GM10248 (cell line): ENCODE data around the gene EHBP1L1.
"Not testable (repeated sequence)": the region's sequence is repeated elsewhere in the genome, so short reads cannot be mapped to it uniquely, and the experiment has no call there.

Experiments used
- CTCF ChIA-PET: fragments of 300-600 bp; sonication (Branson Sonifier 250); formaldehyde crosslinking; extraction: SDS; loops from one replicate; lab custom pipeline; 2021; ENCODE audit warnings: antibody characterized with exemption; lab: Yijun Ruan, JAX
- POLR2A ChIA-PET: fragments of 350-650 bp; sonication (Branson Sonifier 250); formaldehyde crosslinking; extraction: SDS; loops from one replicate; lab custom pipeline; 2020; ENCODE audit warnings: antibody characterized with exemption; lab: Yijun Ruan, JAX
- DNase-seq: peaks from one replicate; pipeline ENCODE4 v3.0.0; 2012; ENCODE audit errors: extremely low spot score
- CTCF ChIP-seq: IDR thresholded peaks from 2 replicates; pipeline ENCODE4 v1.5.1; 2012; ENCODE audit warnings: mild to moderate bottlenecking, low read depth; ENCODE audit errors: extremely low read depth, missing control alignments, control extremely low read depth

The EHBP1L1 gene

GRCh38 chr11:65634440-65634839, 58.6 kb downstream of the EHBP1L1 start:
- ChIA-PET CTCF (no interaction called here), POLR2A (no interaction called here)
- no peak for DNase-seq
- no peak for TF ChIP-seq CTCF

- no peak for DNase-seq
- no peak for TF ChIP-seq CTCF
- CTCF ChIA-PET: interaction anchor here (1.0 kb wide), 1 partner anchor 8 kb away, joined by 3 read pairs; no protein-coding TSS in a partner anchor
- POLR2A ChIA-PET: no interaction called here
Observed at GRCh38 chr11:65634905-65635731, 59.3 kb downstream of the EHBP1L1 start.

DNA sequence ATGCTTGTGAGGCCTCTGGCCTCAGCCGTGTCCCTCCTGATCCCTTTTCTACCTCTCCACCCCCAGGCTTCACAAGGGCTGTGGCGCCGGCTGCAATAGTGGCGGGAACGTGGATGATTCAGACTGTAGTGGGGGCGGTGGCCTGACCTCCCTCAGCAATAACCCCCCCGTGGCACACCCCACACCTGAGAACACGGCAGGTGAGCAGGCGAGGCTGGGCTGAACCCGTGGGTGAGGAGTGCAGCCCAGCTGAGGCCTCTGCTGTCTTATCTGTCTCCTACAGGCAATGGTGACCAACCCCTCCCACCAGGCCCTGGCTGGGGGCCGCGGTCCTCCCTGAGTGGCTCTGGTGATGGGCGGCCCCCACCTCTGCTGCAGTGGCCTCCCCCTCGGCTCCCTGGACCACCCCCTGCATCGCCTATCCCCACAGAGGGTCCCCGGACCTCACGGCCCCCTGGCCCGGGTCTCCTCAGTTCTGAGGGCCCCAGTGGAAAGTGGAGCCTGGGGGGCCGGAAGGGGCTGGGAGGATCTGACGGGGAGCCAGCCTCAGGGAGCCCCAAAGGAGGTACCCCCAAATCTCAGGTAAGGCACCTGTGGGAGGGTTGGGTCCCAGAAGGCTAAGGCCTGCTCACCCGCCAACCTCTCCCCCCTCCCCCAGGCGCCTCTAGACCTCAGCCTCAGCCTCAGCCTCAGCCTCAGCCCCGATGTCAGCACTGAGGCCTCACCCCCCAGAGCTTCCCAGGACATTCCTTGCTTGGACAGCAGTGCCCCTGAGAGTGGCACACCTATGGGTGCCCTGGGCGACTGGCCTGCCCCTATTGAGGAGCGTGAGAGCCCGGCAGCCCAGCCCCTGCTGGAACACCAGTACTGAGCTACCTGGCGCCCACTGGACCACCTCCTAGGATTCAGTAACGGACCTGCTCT, 60.5 kb downstream of the EHBP1L1 start:
- POLR2A ChIA-PET: interaction anchor here (0.7 kb wide), 1 partner anchor 11 kb away, joined by 3 read pairs; no protein-coding TSS in a partner anchor
- no peak for TF ChIP-seq CTCF
- no peak for DNase-seq
- CTCF ChIA-PET: interaction anchor here (1.0 kb wide), 1 partner anchor 10 kb away, joined by 3 read pairs; no protein-coding TSS in a partner anchor

DNA sequence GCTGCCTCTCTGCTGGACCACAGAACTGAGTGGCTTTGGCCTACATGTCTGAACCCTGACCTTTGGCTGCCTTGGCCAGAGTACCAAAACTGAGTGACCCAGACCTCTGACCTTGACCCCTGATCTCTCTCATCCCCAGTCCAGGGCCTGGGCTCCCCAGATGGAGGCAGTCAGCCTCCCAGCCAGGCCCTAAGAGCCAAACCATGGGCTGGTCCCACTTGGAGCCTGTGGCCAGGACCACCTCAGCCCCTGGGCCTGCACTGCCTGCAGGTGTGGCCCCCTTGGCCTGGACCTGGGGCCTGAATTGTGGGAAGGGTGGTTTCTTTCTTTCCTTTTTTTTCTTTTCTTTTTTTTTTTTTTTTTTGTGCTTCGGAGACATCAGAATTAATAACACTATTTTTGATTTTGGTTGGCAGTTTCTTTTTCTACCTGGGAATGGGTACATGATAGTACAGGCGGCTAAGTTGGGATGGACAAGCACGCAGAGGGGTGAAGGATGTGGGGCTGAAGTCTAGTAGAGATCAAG, 61.2 kb downstream of the EHBP1L1 start:
- TF ChIP-seq CTCF: no peak
- ChIA-PET CTCF (interaction anchor here (1.2 to 5.7 kb wide), 5 partner anchors 8 to 221 kb away, joined by 3 to 54 read pairs (median 6); no protein-coding TSS in a partner anchor), POLR2A (interaction anchor here (0.7 to 5.2 kb wide), 3 partner anchors 12 to 49 kb away, joined by 3 to 31 read pairs (median 3); no protein-coding TSS in a partner anchor)
- DNase-seq: no peak

GRCh38 chr11:65637794-65638419, 62.1 kb downstream of the EHBP1L1 start, which contains the start of gene SIPA1:
Gene SIPA1 (plus strand): TSS chr11:65638101. CDS start chr11:65640922, 2,821 bp downstream.
- peak; percentile 90 for DNase-seq
- TF ChIP-seq CTCF: peak; percentile 26
- POLR2A ChIA-PET: interaction anchor here (1.0 to 5.2 kb wide), 3 partner anchors 14 to 50 kb away, joined by 3 to 31 read pairs (median 3); no protein-coding TSS in a partner anchor

DNA sequence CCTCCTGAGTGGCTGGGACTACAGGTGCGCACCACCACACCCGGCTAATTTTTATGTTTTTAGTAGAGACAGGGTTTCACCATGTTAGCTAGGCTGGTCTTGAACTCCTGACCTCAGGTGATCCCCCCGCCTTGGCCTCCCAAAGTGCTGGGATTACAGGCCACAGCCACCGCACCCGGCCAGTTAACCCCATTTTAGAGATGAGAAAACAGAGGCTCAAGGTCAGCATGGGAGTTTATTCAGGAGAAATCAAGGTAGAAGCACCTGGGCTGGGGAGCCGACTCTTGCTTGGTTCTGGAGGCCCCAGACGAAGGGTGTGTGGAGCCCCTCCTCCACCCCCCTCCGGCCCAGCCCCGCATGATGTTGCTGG, 63.4 kb downstream of the EHBP1L1 start:
- ChIA-PET POLR2A (interaction anchor here (0.5 to 5.2 kb wide), 4 partner anchors 10 to 77 kb away, joined by 3 to 31 read pairs (median 4); no protein-coding TSS in a partner anchor), CTCF (interaction anchor here (1.0 to 5.7 kb wide), 11 partner anchors 11 to 250 kb away, joined by 3 to 54 read pairs (median 6); partner anchors contain the start of genes KAT5, MUS81 and RELA)
- DNase-seq: not testable (repeated sequence)

More at GRCh38 chr11:65637794-65638419, 62.1 kb downstream of the EHBP1L1 start, which contains the start of gene SIPA1:
- CTCF ChIA-PET: interaction anchor here (1.0 to 5.7 kb wide), 15 partner anchors 9 to 222 kb away, joined by 3 to 54 read pairs (median 6); partner anchors contain the start of genes MUS81, RELA and ZNRD2
